ENCODE measurements around the gene CUL3.

Gene CUL3

GRCh38 chr2:224580248-224580647 is 4.9 kb downstream of the CUL3 start:
- no peak for DNase-seq (ENCODE audit: low spot score)

GRCh38 chr2:224579411-224579810 is 5.8 kb downstream of the CUL3 start:
- no peak for DNase-seq (ENCODE audit: low spot score)

GRCh38 chr2:224577541-224577940 is 7.6 kb downstream of the CUL3 start:
- no peak for DNase-seq (ENCODE audit: low spot score)

GRCh38 chr2:224576088-224576715 is 9.0 kb downstream of the CUL3 start:
- no peak for DNase-seq (ENCODE audit: low spot score)

GRCh38 chr2:224574423-224575084 is 10.6 kb downstream of the CUL3 start:
- no peak for DNase-seq (ENCODE audit: low spot score)

- no peak for DNase-seq (ENCODE audit: low spot score)
These were observed 11.4 kb downstream of the CUL3 start for GRCh38 chr2:224573724-224574123.

- no peak for DNase-seq (ENCODE audit: low spot score)
These were observed 12.8 kb downstream of the CUL3 start for GRCh38 chr2:224572338-224572737.

- DNase-seq (ENCODE audit: low spot score) = peak; percentile 33
These were observed 14.7 kb downstream of the CUL3 start for GRCh38 chr2:224570328-224570993.

GRCh38 chr2:224569654-224570053 is 15.5 kb downstream of the CUL3 start:
- no peak for DNase-seq (ENCODE audit: low spot score)

- DNase-seq (ENCODE audit: low spot score) = no peak
These were observed 19.6 kb downstream of the CUL3 start for GRCh38 chr2:224565452-224566035.

GRCh38 chr2:224563537-224563936 is 21.6 kb downstream of the CUL3 start:
- no peak for DNase-seq (ENCODE audit: low spot score)

- DNase-seq (ENCODE audit: low spot score) = no peak
These were observed 22.3 kb downstream of the CUL3 start for GRCh38 chr2:224562831-224563230.

- DNase-seq (ENCODE audit: low spot score) = no peak
These were observed 23.7 kb downstream of the CUL3 start for GRCh38 chr2:224561234-224562005.

- DNase-seq (ENCODE audit: low spot score) = no peak
These were observed 24.6 kb downstream of the CUL3 start for GRCh38 chr2:224560549-224560948.

GRCh38 chr2:224557610-224558009 is 27.6 kb downstream of the CUL3 start:
- DNase-seq (ENCODE audit: low spot score) = no peak

- no peak for DNase-seq (ENCODE audit: low spot score)
These were observed 28.8 kb downstream of the CUL3 start for GRCh38 chr2:224556381-224556780.

GRCh38 chr2:224555823-224556366 is 29.3 kb downstream of the CUL3 start:
- no peak for DNase-seq (ENCODE audit: low spot score)

- DNase-seq (ENCODE audit: low spot score) = no peak
These were observed 32.4 kb downstream of the CUL3 start for GRCh38 chr2:224552771-224553170.

GRCh38 chr2:224551693-224552092 is 33.5 kb downstream of the CUL3 start:
- DNase-seq (ENCODE audit: low spot score) = no peak

- no peak for DNase-seq (ENCODE audit: low spot score)
These were observed 38.2 kb downstream of the CUL3 start for GRCh38 chr2:224546926-224547325.

GRCh38 chr2:224545884-224546644 is 39.1 kb downstream of the CUL3 start:
- no peak for DNase-seq (ENCODE audit: low spot score)

Data from cerebellar cortex (tissue), 1 donor.